HEK293 (cell line): ENCODE results near the gene SYT2.
A peak's percentile ranks its signal among the peaks of the same experiment; 100 is the strongest.

Experiments used
- OVOL3 ChIP-seq: fragments of 450-650 bp; formaldehyde crosslinking; IDR thresholded peaks from 2 replicates; pipeline ENCODE4 v1.5.1; 2016; ENCODE audit warnings: missing biosample characterization, missing genetic modification characterization
- PRDM1 ChIP-seq: fragments of 450-650 bp; formaldehyde crosslinking; IDR thresholded peaks from 2 replicates; pipeline ENCODE4; 2016; ENCODE audit warnings: missing biosample characterization, missing genetic modification characterization
- ZBTB21 ChIP-seq: fragments of 450-650 bp; formaldehyde crosslinking; IDR thresholded peaks from 2 replicates; pipeline ENCODE4 v1.5.1; 2017; ENCODE audit warnings: missing biosample characterization, missing genetic modification characterization
- ZEB2 ChIP-seq: fragments of 450-650 bp; formaldehyde crosslinking; IDR thresholded peaks from 2 replicates; pipeline ENCODE4 v1.5.1; 2016; ENCODE audit warnings: missing biosample characterization, missing genetic modification characterization
- ZNF132 ChIP-seq: fragments of 450-650 bp; formaldehyde crosslinking; IDR thresholded peaks from 2 replicates; pipeline ENCODE4 v1.5.1; 2017; ENCODE audit warnings: missing biosample characterization, missing genetic modification characterization, borderline replicate concordance
- ZNF211 ChIP-seq: fragments of 450-650 bp; formaldehyde crosslinking; IDR thresholded peaks from 2 replicates; pipeline ENCODE4 v1.5.1; 2016; ENCODE audit warnings: low read depth, missing biosample characterization, missing genetic modification characterization
- ZNF221 ChIP-seq: fragments of 450-650 bp; formaldehyde crosslinking; IDR thresholded peaks from 2 replicates; pipeline ENCODE4 v1.5.1; 2017; ENCODE audit warnings: missing biosample characterization, missing genetic modification characterization, borderline replicate concordance
- ZNF274 ChIP-seq, 2 experiments: fragments of 200-500 bp in 1 of 2; fragments of 450-650 bp in 1 of 2; sonication (Bioruptor generic) in 1 of 2; formaldehyde crosslinking in 1 of 2; IDR thresholded peaks; 2 replicates each; pipeline versions ENCODE4 v1.5.1 to v1.6.1; 2014 to 2016; ENCODE audit warnings: borderline replicate concordance in 1 of 2, inconsistent platforms in 1 of 2, low read length in 1 of 2, missing biosample characterization in 1 of 2, missing genetic modification characterization in 1 of 2
- ZNF341 ChIP-seq: fragments of 450-650 bp; formaldehyde crosslinking; IDR thresholded peaks from 2 replicates; pipeline ENCODE4; 2016; ENCODE audit warnings: low read depth, missing biosample characterization, missing genetic modification characterization
- ZNF354C ChIP-seq: fragments of 450-650 bp; formaldehyde crosslinking; IDR thresholded peaks from 2 replicates; pipeline ENCODE4 v1.5.1; 2016; ENCODE audit warnings: missing biosample characterization, missing genetic modification characterization, low read depth, borderline replicate concordance
- ZNF37A ChIP-seq: fragments of 450-650 bp; IDR thresholded peaks from 2 replicates; pipeline ENCODE4 v1.5.1; 2018; ENCODE audit warnings: missing biosample characterization, missing genetic modification characterization
- ZNF391 ChIP-seq: fragments of 450-650 bp; formaldehyde crosslinking; IDR thresholded peaks from 2 replicates; pipeline ENCODE4 v1.5.1; 2016; ENCODE audit warnings: low read depth, missing biosample characterization, missing genetic modification characterization, borderline replicate concordance
- ZNF416 ChIP-seq: fragments of 450-650 bp; formaldehyde crosslinking; IDR thresholded peaks from 2 replicates; pipeline ENCODE4 v1.5.1; 2016; ENCODE audit warnings: missing biosample characterization, missing genetic modification characterization
- ZNF423 ChIP-seq: fragments of 450-650 bp; formaldehyde crosslinking; IDR thresholded peaks from 2 replicates; pipeline ENCODE4 v1.5.1; 2016; ENCODE audit warnings: missing biosample characterization, missing genetic modification characterization
- ZNF426 ChIP-seq: fragments of 450-650 bp; formaldehyde crosslinking; IDR thresholded peaks from 2 replicates; pipeline ENCODE4 v1.5.1; 2017; ENCODE audit warnings: missing biosample characterization, missing genetic modification characterization, mild to moderate bottlenecking, inconsistent platforms, moderate library complexity
- ZNF488 ChIP-seq: fragments of 450-650 bp; formaldehyde crosslinking; IDR thresholded peaks from 2 replicates; pipeline ENCODE4 v1.5.1; 2016; ENCODE audit warnings: missing biosample characterization, missing genetic modification characterization
- ZNF513 ChIP-seq: fragments of 450-650 bp; IDR thresholded peaks from 2 replicates; pipeline ENCODE4 v1.5.1; 2018; ENCODE audit warnings: missing biosample characterization, missing genetic modification characterization
- ZNF558 ChIP-seq: fragments of 450-650 bp; formaldehyde crosslinking; IDR thresholded peaks from 2 replicates; pipeline ENCODE4 v1.5.1; 2016; ENCODE audit warnings: missing biosample characterization, missing genetic modification characterization
- ZNF585B ChIP-seq: fragments of 450-650 bp; formaldehyde crosslinking; IDR thresholded peaks from 2 replicates; pipeline ENCODE4 v1.5.1; 2016; ENCODE audit warnings: missing biosample characterization, missing genetic modification characterization
- ZNF621 ChIP-seq: fragments of 450-650 bp; formaldehyde crosslinking; IDR thresholded peaks from 2 replicates; pipeline ENCODE4 v1.5.1; 2017; ENCODE audit warnings: missing biosample characterization, missing genetic modification characterization
- ZNF639 ChIP-seq: fragments of 450-650 bp; formaldehyde crosslinking; IDR thresholded peaks from 2 replicates; pipeline ENCODE4 v1.5.1; 2016; ENCODE audit warnings: missing biosample characterization, missing genetic modification characterization
- ZNF747 ChIP-seq: fragments of 450-650 bp; formaldehyde crosslinking; IDR thresholded peaks from 2 replicates; pipeline ENCODE4 v1.5.1; 2016; ENCODE audit warnings: missing biosample characterization, missing genetic modification characterization
- ZNF76 ChIP-seq: fragments of 450-650 bp; formaldehyde crosslinking; IDR thresholded peaks from 2 replicates; pipeline ENCODE4; 2016; ENCODE audit warnings: low read depth, missing biosample characterization, missing genetic modification characterization, borderline replicate concordance
- ZNF785 ChIP-seq: fragments of 450-650 bp; formaldehyde crosslinking; IDR thresholded peaks from 2 replicates; pipeline ENCODE4 v1.5.1; 2016; ENCODE audit warnings: missing biosample characterization, missing genetic modification characterization
- ZSCAN18 ChIP-seq: fragments of 450-650 bp; formaldehyde crosslinking; IDR thresholded peaks from 2 replicates; pipeline ENCODE4 v1.5.1; 2016; ENCODE audit warnings: missing biosample characterization, missing genetic modification characterization
- ZXDB ChIP-seq: fragments of 450-650 bp; formaldehyde crosslinking; IDR thresholded peaks from 2 replicates; pipeline ENCODE4 v1.5.1; 2016; ENCODE audit warnings: missing biosample characterization, missing genetic modification characterization
- TF ChIP-seq, protein P1 (sequence below): fragments of 450-650 bp; formaldehyde crosslinking; IDR thresholded peaks from 2 replicates; pipeline ENCODE4 v1.5.1; 2016; ENCODE audit warnings: missing biosample characterization, missing genetic modification characterization
- TF ChIP-seq, protein P2 (sequence below): fragments of 450-650 bp; formaldehyde crosslinking; IDR thresholded peaks from 2 replicates; pipeline ENCODE4 v1.5.1; 2016; ENCODE audit warnings: missing biosample characterization, missing genetic modification characterization
- TF ChIP-seq, protein P3 (sequence below): fragments of 450-650 bp; IDR thresholded peaks from 2 replicates; pipeline ENCODE4 v1.5.1; 2018; ENCODE audit warnings: missing biosample characterization, mild to moderate bottlenecking, missing genetic modification characterization

The SYT2 gene

GRCh38 chr1:202589190-202589930 is 120.9 kb downstream of the SYT2 start (continued):
- TF ChIP-seq ZSCAN18 (tag by site-specific recombination) (no peak), ZNF747 (tag by site-specific recombination) (no peak), ZNF416 (tag by site-specific recombination) (no peak), ZNF488 (no peak), ZNF76 (no peak), ZNF341 (tag by site-specific recombination) (no peak), ZNF423 (no peak), ZNF37A (tag by site-specific recombination) (no peak), ZNF211 (tag by site-specific recombination) (no peak), ZNF585B (tag by site-specific recombination) (no peak), ZNF426 (tag by site-specific recombination) (no peak), ZNF558 (tag by site-specific recombination) (no peak), ZNF221 (tag by site-specific recombination) (no peak), ZNF391 (tag by site-specific recombination) (peak; percentile 79; the same call in 1 of the 2 replicates), ZNF274 (IDR thresholded peaks at IDR 0.05; ENCODE audit: low read length) (no peak), ZNF274 (tag by site-specific recombination; IDR thresholded peaks at IDR 0.05; ENCODE audit: borderline replicate concordance) (no peak), ZEB2 (peak; percentile 93), ZNF639 (tag by site-specific recombination) (peak; percentile 94), ZXDB (peak; percentile 59), OVOL3 (tag by site-specific recombination) (no peak), ZNF354C (tag by site-specific recombination) (no peak), ZBTB21 (peak; percentile 93), ZNF132 (tag by site-specific recombination) (no peak), ZNF785 (tag by site-specific recombination) (no peak), ZNF621 (tag by site-specific recombination) (no peak), ZNF513 (tag by site-specific recombination) (no peak), PRDM1 (tag by site-specific recombination) (peak; percentile 15; the same call in 1 of the 2 replicates)
- TF ChIP-seq, protein P1, sequence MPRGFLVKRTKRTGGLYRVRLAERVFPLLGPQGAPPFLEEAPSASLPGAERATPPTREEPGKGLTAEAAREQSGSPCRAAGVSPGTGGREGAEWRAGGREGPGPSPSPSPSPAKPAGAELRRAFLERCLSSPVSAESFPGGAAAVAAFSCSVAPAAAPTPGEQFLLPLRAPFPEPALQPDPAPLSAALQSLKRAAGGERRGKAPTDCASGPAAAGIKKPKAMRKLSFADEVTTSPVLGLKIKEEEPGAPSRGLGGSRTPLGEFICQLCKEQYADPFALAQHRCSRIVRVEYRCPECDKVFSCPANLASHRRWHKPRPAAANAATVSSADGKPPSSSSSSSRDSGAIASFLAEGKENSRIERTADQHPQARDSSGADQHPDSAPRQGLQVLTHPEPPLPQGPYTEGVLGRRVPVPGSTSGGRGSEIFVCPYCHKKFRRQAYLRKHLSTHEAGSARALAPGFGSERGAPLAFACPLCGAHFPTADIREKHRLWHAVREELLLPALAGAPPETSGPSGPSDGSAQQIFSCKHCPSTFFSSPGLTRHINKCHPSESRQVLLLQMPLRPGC (tag by site-specific recombination), result peak; percentile 59; the same call in 1 of the 2 replicates
- TF ChIP-seq, protein P2, sequence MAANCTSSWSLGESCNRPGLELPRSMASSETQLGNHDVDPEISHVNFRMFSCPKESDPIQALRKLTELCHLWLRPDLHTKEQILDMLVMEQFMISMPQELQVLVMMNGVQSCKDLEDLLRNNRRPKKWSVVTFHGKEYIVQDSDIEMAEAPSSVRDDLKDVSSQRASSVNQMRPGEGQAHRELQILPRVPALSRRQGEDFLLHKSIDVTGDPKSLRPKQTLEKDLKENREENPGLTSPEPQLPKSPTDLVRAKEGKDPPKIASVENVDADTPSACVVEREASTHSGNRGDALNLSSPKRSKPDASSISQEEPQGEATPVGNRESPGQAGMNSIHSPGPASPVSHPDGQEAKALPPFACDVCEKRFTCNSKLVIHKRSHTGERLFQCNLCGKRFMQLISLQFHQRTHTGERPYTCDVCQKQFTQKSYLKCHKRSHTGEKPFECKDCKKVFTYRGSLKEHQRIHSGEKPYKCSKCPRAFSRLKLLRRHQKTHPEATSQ (tag by site-specific recombination), result no peak
- TF ChIP-seq, protein P3, sequence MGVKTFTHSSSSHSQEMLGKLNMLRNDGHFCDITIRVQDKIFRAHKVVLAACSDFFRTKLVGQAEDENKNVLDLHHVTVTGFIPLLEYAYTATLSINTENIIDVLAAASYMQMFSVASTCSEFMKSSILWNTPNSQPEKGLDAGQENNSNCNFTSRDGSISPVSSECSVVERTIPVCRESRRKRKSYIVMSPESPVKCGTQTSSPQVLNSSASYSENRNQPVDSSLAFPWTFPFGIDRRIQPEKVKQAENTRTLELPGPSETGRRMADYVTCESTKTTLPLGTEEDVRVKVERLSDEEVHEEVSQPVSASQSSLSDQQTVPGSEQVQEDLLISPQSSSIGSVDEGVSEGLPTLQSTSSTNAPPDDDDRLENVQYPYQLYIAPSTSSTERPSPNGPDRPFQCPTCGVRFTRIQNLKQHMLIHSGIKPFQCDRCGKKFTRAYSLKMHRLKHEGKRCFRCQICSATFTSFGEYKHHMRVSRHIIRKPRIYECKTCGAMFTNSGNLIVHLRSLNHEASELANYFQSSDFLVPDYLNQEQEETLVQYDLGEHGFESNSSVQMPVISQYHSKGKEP (tag by site-specific recombination), result no peak
